GM21515 (cell line): ENCODE measurements around the gene STK32C.
"Not testable (repeated sequence)": the region's sequence is repeated elsewhere in the genome, so short reads cannot be mapped to it uniquely, and the experiment has no call there.

Experiments
- ATAC-seq: cut with Tn5 transposase; IDR thresholded peaks from one replicate; pipeline ENCODE4 v1.9.1; 2021; ENCODE audit not compliant: unreplicated experiment

The STK32C gene

GRCh38 chr10:132338876-132339275, 31.1 kb upstream of the STK32C start:
- no peak for ATAC-seq

GRCh38 chr10:132337854-132338253, 30.1 kb upstream of the STK32C start:
- ATAC-seq: not testable (repeated sequence)

GRCh38 chr10:132336919-132337407, 29.2 kb upstream of the STK32C start:
- ATAC-seq: no peak

GRCh38 chr10:132336064-132336746, 28.5 kb upstream of the STK32C start:
- no peak for ATAC-seq

GRCh38 chr10:132335189-132336063, 27.7 kb upstream of the STK32C start:
- no peak for ATAC-seq

GRCh38 chr10:132334631-132335188, 27.0 kb upstream of the STK32C start:
- no peak for ATAC-seq

- no peak for ATAC-seq
Observed at GRCh38 chr10:132333386-132333785, 25.6 kb upstream of the STK32C start.

GRCh38 chr10:132332433-132332754, 24.6 kb upstream of the STK32C start:
- ATAC-seq: peak; percentile 57

- ATAC-seq: peak; percentile 84
Observed at GRCh38 chr10:132331601-132332432, 24.1 kb upstream of the STK32C start, which contains the start of gene LRRC27. Gene LRRC27, plus strand, starts transcription at chr10:132332193. Its CDS starts 1,332 bp downstream, at chr10:132333525.

- ATAC-seq: no peak
Observed at GRCh38 chr10:132330486-132330833, 22.7 kb upstream of the STK32C start.

- ATAC-seq: no peak
Observed at GRCh38 chr10:132329565-132330485, 22.1 kb upstream of the STK32C start.

- no peak for ATAC-seq
Observed at GRCh38 chr10:132328738-132329137, 21.0 kb upstream of the STK32C start.

- ATAC-seq: no peak
Observed at GRCh38 chr10:132328106-132328505, 20.4 kb upstream of the STK32C start.

- no peak for ATAC-seq
Observed at GRCh38 chr10:132326925-132327324, 19.2 kb upstream of the STK32C start.

GRCh38 chr10:132326344-132326889, 18.7 kb upstream of the STK32C start:
- ATAC-seq: no peak

- no peak for ATAC-seq
Observed at GRCh38 chr10:132324186-132324585, 16.4 kb upstream of the STK32C start.

GRCh38 chr10:132322586-132323048, 14.9 kb upstream of the STK32C start:
- ATAC-seq: no peak

- ATAC-seq: no peak
Observed at GRCh38 chr10:132321726-132322125, 14.0 kb upstream of the STK32C start.

GRCh38 chr10:132320654-132321469, 13.1 kb upstream of the STK32C start:
- ATAC-seq: no peak
